Tibial nerve (tissue), 4 donors: ENCODE measurements around the gene KPNA4. TPM values are rescaled to one million over a fixed set of nuclear protein-coding genes. Genes with fewer than 3 reads are reported as not detected.

Experiments used
- DNase-seq, 2 donors: peaks; one replicate each; pipeline ENCODE4 v3.0.0-alpha.2; 2019; ENCODE audit warnings: low spot score in 2 of 2
- H3K27ac ChIP-seq, 4 donors: fragments of 200-600 bp; sonication (generic) in 3 of 4; one replicate each; pipeline ENCODE4 v1.5.1; 2017 to 2019; ENCODE audit warnings: mild to moderate bottlenecking in 1 of 4
- H3K27me3 ChIP-seq, 2 donors: fragments of 200-600 bp; sonication (generic) in 1 of 2; one replicate each; pipeline versions ENCODE4 v1.5.1 to v1.6.0; 2017 to 2019
- H3K36me3 ChIP-seq, 3 donors: fragments of 200-600 bp; sonication (generic); one replicate each; pipeline ENCODE4 v1.5.1; 2018 to 2019
- H3K4me1 ChIP-seq, 4 donors: fragments of 200-600 bp; sonication (generic) in 3 of 4; one replicate each; pipeline ENCODE4 v1.5.1; 2017 to 2019
- H3K4me3 ChIP-seq, 4 donors: fragments of 200-600 bp; sonication (generic) in 3 of 4; one replicate each; pipeline ENCODE4 v1.5.1; 2017 to 2019; ENCODE audit warnings: mild to moderate bottlenecking in 1 of 4, moderate library complexity in 1 of 4
- H3K9me3 ChIP-seq, 4 donors: fragments of 200-600 bp; sonication (generic) in 3 of 4; one replicate each; pipeline ENCODE4 v1.5.1; 2017 to 2019
- EP300 ChIP-seq, 2 donors: sonication (generic); formaldehyde crosslinking; IDR thresholded peaks; one replicate each; pipeline ENCODE4 v1.6.1; 2017; ENCODE audit warnings: antibody characterized with exemption in 2 of 2, mild to moderate bottlenecking in 1 of 2
- POLR2A ChIP-seq, 2 donors: fragments of 450-650 bp; IDR thresholded peaks; one replicate each; pipeline ENCODE4 v1.6.1; 2017; ENCODE audit warnings: antibody characterized with exemption in 2 of 2, mild to moderate bottlenecking in 2 of 2, moderate library complexity in 2 of 2
- WGBS, 2 donors: methylation state at CpG; one replicate each; pipeline ENCODE4 v1.1.5; 2018; 5-methylcytosine and 5-hydroxymethylcytosine counted together
- total RNA-seq, 4 donors: library from RNA; depleted of rRNA; stranded (reverse); fragments of >200 nt; gene quantifications; one replicate each; pipeline ENCODE4 v1.1.0, GENCODE V29; 2016
- TF ChIP-seq, protein P1 (sequence below), 5 experiments: fragments of 200-600 bp in 3 of 5; fragments of 450-650 bp in 2 of 5; sonication (generic) in 3 of 5; IDR thresholded peaks; one replicate each; pipeline ENCODE4 v1.5.1; 2016 to 2019; ENCODE audit warnings: antibody characterized with exemption in 5 of 5, mild to moderate bottlenecking in 3 of 5, moderate library complexity in 2 of 5

KPNA4 gene, protein sequence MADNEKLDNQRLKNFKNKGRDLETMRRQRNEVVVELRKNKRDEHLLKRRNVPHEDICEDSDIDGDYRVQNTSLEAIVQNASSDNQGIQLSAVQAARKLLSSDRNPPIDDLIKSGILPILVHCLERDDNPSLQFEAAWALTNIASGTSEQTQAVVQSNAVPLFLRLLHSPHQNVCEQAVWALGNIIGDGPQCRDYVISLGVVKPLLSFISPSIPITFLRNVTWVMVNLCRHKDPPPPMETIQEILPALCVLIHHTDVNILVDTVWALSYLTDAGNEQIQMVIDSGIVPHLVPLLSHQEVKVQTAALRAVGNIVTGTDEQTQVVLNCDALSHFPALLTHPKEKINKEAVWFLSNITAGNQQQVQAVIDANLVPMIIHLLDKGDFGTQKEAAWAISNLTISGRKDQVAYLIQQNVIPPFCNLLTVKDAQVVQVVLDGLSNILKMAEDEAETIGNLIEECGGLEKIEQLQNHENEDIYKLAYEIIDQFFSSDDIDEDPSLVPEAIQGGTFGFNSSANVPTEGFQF
- total RNA-seq = 10 to 100 TPM; 27.0 to 32.4 (median 30.2) TPM

DNA sequence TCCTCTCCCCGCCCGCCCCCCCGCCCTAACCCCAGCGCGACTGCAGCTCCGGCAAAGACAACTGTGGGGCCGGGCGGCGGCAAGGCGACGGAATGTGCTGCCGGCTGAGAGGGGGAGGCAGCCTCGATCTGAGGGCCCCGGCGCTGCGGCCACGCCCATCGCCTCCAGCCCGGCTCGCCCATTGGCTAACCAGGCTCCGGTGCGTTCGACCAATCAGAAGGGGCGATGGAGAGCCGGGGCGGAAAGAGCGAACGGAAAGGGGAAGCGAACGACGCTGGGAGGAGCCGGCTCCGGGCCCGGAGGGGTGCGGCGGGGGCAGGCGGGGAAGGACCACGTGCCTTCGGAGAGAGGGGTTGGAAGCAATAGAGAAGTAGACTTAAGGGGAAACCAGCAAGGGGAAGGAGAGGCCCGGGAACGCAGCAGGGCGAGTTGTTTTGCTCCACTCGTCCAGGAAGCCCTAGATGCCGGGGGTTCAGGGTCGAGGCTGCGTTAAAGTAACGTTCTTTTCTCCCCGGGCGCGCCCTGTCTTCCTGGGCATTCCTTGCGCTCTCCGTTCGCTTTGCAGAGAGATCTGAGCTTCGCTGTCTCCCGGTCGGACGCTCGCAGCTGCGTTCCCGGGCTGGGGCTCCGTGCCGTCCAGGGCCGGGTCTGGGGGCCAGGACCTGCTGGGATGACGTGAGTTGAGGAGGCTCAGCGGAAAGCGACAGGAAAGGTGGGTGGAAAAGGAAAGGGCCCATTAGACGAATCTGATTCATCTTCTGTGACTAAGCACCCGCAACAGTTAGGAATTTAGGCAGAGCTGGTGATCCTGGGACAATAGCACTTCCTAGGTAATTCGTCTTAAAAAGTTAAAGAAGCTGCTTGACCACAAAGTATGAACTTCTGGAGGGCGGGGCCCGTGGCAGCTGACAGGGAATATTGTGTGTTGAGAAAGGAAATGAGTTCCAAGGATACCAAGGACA is at the start of gene KPNA4:
Gene KPNA4, minus strand, starts transcription at position 130 of the 962 bp plus-strand sequence. CDS start 289 bp downstream, outside the sequence.
- WGBS, 2 donors = 1 to 2% methylated on average over 46 to 65 of the region's 71 CpGs
- Histone ChIP-seq H3K36me3 (peaks cover 0 to 16% (median 0%) of the 10 kb centered on the region in 3 donors), H3K9me3 (peaks cover 0 to 8% (median 0%) of the 10 kb centered on the region in 4 donors), H3K27ac (peak within 1 kb of the TSS; percentile 92 to 98 (median 97)), H3K27me3 (no peaks in the 10 kb centered on the region), H3K4me3 (peak within 1 kb of the TSS; percentile 74 to 97 (median 88)), H3K4me1 (peaks cover 0 to 49% (median 10%) of the 10 kb centered on the region in 4 donors)
- TF ChIP-seq POLR2A (IDR thresholded peaks at IDR 0.05) (peak; percentile 42 to 63), EP300 (IDR thresholded peaks at IDR 0.05) (peak in 1 of 2 donors; percentile 80)
- TF ChIP-seq, protein P1, sequence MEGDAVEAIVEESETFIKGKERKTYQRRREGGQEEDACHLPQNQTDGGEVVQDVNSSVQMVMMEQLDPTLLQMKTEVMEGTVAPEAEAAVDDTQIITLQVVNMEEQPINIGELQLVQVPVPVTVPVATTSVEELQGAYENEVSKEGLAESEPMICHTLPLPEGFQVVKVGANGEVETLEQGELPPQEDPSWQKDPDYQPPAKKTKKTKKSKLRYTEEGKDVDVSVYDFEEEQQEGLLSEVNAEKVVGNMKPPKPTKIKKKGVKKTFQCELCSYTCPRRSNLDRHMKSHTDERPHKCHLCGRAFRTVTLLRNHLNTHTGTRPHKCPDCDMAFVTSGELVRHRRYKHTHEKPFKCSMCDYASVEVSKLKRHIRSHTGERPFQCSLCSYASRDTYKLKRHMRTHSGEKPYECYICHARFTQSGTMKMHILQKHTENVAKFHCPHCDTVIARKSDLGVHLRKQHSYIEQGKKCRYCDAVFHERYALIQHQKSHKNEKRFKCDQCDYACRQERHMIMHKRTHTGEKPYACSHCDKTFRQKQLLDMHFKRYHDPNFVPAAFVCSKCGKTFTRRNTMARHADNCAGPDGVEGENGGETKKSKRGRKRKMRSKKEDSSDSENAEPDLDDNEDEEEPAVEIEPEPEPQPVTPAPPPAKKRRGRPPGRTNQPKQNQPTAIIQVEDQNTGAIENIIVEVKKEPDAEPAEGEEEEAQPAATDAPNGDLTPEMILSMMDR (IDR thresholded peaks at IDR 0.05) = peak in 1 of 5 experiments; percentile 32
- peak; percentile 95 for DNase-seq

DNA sequence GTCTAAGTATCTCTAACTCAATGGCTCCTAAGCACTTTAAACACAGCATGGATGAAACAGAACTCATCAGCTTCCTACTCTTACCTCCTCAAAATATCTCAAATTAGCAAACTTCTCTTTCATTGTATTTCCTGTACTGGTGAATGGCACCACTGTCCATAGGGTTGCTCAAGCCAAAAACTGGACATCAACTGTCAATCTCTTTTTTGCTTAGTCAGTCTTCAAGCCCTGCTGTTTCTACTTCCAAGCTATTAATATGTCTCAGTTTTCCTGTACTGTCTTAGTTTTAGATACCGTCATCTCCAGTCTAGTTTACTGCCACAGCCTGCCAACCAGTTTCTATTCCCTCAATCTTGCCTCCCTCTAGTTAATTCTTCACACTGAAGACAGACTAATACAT is 48.3 kb upstream of the KPNA4 start:
- no peak for TF ChIP-seq EP300 (IDR thresholded peaks at IDR 0.05)
- TF ChIP-seq, protein P1 (IDR thresholded peaks at IDR 0.05) = no peak
- TF ChIP-seq POLR2A (IDR thresholded peaks at IDR 0.05) = no peak

DNA sequence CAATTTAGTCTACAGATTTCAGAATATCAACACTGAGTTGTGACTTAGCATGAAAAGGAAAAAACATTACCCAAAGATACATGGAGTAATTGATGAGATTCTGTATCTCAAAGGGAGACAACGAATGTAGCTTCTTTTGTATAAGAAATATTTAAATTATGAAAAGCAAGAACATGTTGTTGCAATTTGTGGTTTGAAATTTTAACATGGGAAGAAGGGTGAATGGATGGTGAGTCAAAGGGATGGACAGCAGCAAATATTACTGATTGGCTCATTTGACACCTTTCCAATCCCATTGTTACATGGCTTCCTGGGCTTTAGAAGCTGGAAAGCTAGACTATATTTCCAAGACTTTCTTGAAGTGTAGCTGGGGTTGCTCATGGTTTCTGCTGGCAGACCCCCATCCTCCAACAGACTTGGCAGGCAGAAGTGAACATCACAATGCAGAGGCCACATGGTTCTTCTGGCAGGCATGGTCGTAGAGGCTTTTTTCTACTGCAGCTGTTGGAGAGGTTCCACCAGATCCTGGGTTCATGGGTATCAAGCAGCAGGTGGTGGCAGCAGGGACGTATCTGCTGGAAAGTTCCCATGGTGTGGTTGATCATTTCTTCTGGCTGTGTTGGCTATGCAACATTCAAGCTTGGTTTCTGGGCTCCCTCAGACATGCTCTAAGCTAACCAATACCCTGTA is 47.2 kb upstream of the KPNA4 start:
- TF ChIP-seq EP300 (IDR thresholded peaks at IDR 0.05) (no peak), POLR2A (IDR thresholded peaks at IDR 0.05) (no peak)
- TF ChIP-seq, protein P1 (IDR thresholded peaks at IDR 0.05) = no peak
- Histone ChIP-seq H3K27ac (no peak overlapping the region), H3K27me3 (no peaks in the 10 kb centered on the region), H3K9me3 (no peaks in the 10 kb centered on the region), H3K36me3 (no peaks in the 10 kb centered on the region), H3K4me1 (no peaks in the 10 kb centered on the region), H3K4me3 (no peak overlapping the region)
- DNase-seq = no peak
- 70 to 77% methylated on average over 3 of the region's 3 CpGs for WGBS, 2 donors

More for the DNA sequence above, 48.3 kb upstream of the KPNA4 start:
- no peaks in the 10 kb centered on the region for H3K36me3 ChIP-seq
- no peak overlapping the region for H3K27ac ChIP-seq
- no peaks in the 10 kb centered on the region for H3K27me3 ChIP-seq
- no peaks in the 10 kb centered on the region for H3K9me3 ChIP-seq
- 95 to 100% methylated on average over 1 of the region's 1 CpG for WGBS, 2 donors
- DNase-seq = no peak
- H3K4me1 ChIP-seq = no peaks in the 10 kb centered on the region
- H3K4me3 ChIP-seq = no peak overlapping the region

DNA sequence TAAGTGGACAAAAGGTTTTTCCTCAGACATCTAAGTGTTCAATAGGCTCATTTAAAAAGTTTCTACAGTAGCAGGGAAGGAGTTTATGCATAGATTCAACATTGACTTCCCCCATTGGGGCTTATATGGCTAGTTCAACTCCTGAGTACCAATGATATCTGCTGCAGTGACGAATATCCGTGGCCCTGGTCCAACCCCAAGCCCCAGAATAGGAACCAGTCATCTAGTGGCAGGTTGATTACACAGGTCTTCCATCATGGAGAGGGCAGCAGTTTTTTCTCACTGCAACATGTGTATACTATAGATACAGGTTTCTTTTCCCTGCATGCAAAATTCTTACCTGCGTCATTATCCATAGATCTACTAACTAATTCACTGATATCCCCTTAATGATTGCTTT is 45.8 kb upstream of the KPNA4 start:
- WGBS, 2 donors = 84 to 94% methylated on average over 3 of the region's 3 CpGs
- no peak for TF ChIP-seq POLR2A (IDR thresholded peaks at IDR 0.05)
- TF ChIP-seq, protein P1 (IDR thresholded peaks at IDR 0.05) = no peak
- TF ChIP-seq EP300 (IDR thresholded peaks at IDR 0.05) = no peak
- no peak for DNase-seq
- H3K9me3 ChIP-seq = no peaks in the 10 kb centered on the region
- H3K4me1 ChIP-seq = no peaks in the 10 kb centered on the region
- no peaks in the 10 kb centered on the region for H3K36me3 ChIP-seq
- no peak overlapping the region for H3K27ac ChIP-seq
- no peaks in the 10 kb centered on the region for H3K27me3 ChIP-seq
- H3K4me3 ChIP-seq = no peak overlapping the region
